Spleen (tissue), 11 donors: Measurements from ENCODE around the gene CD4. TPM values are rescaled to one million over a fixed set of nuclear protein-coding genes. Genes with fewer than 3 reads are reported as not detected.

Experiments
- DNase-seq: peaks from one replicate; pipeline ENCODE4 v3.0.0-alpha.2; 2020
- H3K27ac ChIP-seq, 8 donors: fragments of 200-600 bp; sonication (generic) in 7 of 8; 1 replicate in 4 of 8; 2 replicates in 4 of 8; pipeline versions ENCODE4 v1.5.0 to v1.8.0; 2016 to 2021; ENCODE audit warnings: inconsistent platforms in 4 of 8, mild to moderate bottlenecking in 4 of 8, moderate library complexity in 1 of 8
- H3K27me3 ChIP-seq, 7 donors: fragments of 200-600 bp; sonication (generic) in 6 of 7; replicated peaks in 1 of 7; 1 replicate in 4 of 7; 2 replicates in 3 of 7; pipeline versions ENCODE4 v1.5.0 to v1.8.0; 2016 to 2021; ENCODE audit warnings: inconsistent platforms in 3 of 7, mild to moderate bottlenecking in 1 of 7
- H3K36me3 ChIP-seq, 6 donors: fragments of 200-600 bp; sonication (generic) in 5 of 6; 1 replicate in 4 of 6; 2 replicates in 2 of 6; pipeline versions ENCODE4 v1.5.0 to v1.8.0; 2016 to 2021; ENCODE audit warnings: inconsistent platforms in 2 of 6
- H3K4me1 ChIP-seq, 6 donors: fragments of 200-600 bp; sonication (generic) in 5 of 6; 1 replicate in 3 of 6; 2 replicates in 3 of 6; pipeline versions ENCODE4 v1.5.0 to v1.8.0; 2016 to 2021; ENCODE audit warnings: inconsistent platforms in 3 of 6
- H3K4me3 ChIP-seq, 8 donors: fragments of 200-600 bp; sonication (generic) in 7 of 8; 1 replicate in 4 of 8; 2 replicates in 4 of 8; pipeline versions ENCODE4 v1.5.0 to v1.8.0; 2016 to 2021; ENCODE audit warnings: inconsistent platforms in 4 of 8, mild to moderate bottlenecking in 4 of 8, moderate library complexity in 2 of 8
- H3K9me3 ChIP-seq, 8 donors: fragments of 200-600 bp; sonication (generic) in 7 of 8; 1 replicate in 4 of 8; 2 replicates in 4 of 8; pipeline versions ENCODE4 v1.5.0 to v1.8.0; 2016 to 2021; ENCODE audit warnings: inconsistent platforms in 4 of 8
- CTCF ChIP-seq, 11 experiments: fragments of 200-600 bp in 7 of 11; fragments of 450-650 bp in 4 of 11; sonication (generic) in 4 of 11; IDR thresholded peaks in 8 of 11; conservative IDR thresholded peaks in 3 of 11; 1 replicate in 7 of 11; 2 replicates in 4 of 11; pipeline versions ENCODE4 v1.4.0 to v1.8.0; 2016 to 2021; ENCODE audit warnings: antibody characterized with exemption in 11 of 11, inconsistent platforms in 4 of 11, mild to moderate bottlenecking in 1 of 11
- POLR2A ChIP-seq, 3 donors: fragments of 450-650 bp; IDR thresholded peaks; one replicate each; pipeline ENCODE4 v1.5.1; 2017; ENCODE audit warnings: antibody characterized with exemption in 3 of 3, mild to moderate bottlenecking in 1 of 3
- POLR2AphosphoS5 ChIP-seq, 3 donors: sonication (generic); formaldehyde crosslinking; IDR thresholded peaks; one replicate each; pipeline ENCODE4 v1.5.1; 2017; ENCODE audit warnings: antibody characterized with exemption in 3 of 3
- WGBS, 5 donors: extraction: QIAGEN DNeasy Blood & Tissue Kit in 3 of 5; methylation state at CpG; one replicate each; pipeline versions ENCODE4 v1.1.5 to v1.1.7; 2013 to 2018; 5-methylcytosine and 5-hydroxymethylcytosine counted together
- intact Hi-C: fragments of 100-400 bp; cut with DNase I; formaldehyde crosslinking; loops from one replicate; pipeline ENCODE4 v1.15.0; 2023; ENCODE audit warnings: low total_unique reads
- polyA plus RNA-seq, 3 donors: library from polyadenylated mRNA; stranded (reverse); fragments of 200-250 nt; gene quantifications; one replicate each; pipeline ENCODE4 v1.2.1, GENCODE V29; 2013
- total RNA-seq, 7 donors: library from RNA; depleted of rRNA in 3 of 7; stranded (reverse); fragments of >200 nt in 3 of 7; fragmentation: NEBNext Ultra II Directional in 4 of 7; extraction: Animal tissue kit (Norgen Biotek cat#: 25700) in 4 of 7; gene quantifications; one replicate each; pipeline versions ENCODE4 v1.1.0 to v1.2.1, GENCODE V29; 2016 to 2021
- donor health status: healthy with polysubstance abuse.
- donor health status: DM: no; HTN: no; CAD: no; lungs with moderate emphysema.
- donor health status: DM: no; HTN: no; CAD: no.
- donor health status: Bipolar disorder and iron deficiency.
- donor health status: healthy.
- donor health status: DM: no; HTN: no; CAD: no.
- donor health status: DM: yes; HTN: yes; CAD: no.

CD4 gene
- total and polyA plus RNA-seq, 10 donors, result 21.8 to 207 (median 151) TPM

DNA sequence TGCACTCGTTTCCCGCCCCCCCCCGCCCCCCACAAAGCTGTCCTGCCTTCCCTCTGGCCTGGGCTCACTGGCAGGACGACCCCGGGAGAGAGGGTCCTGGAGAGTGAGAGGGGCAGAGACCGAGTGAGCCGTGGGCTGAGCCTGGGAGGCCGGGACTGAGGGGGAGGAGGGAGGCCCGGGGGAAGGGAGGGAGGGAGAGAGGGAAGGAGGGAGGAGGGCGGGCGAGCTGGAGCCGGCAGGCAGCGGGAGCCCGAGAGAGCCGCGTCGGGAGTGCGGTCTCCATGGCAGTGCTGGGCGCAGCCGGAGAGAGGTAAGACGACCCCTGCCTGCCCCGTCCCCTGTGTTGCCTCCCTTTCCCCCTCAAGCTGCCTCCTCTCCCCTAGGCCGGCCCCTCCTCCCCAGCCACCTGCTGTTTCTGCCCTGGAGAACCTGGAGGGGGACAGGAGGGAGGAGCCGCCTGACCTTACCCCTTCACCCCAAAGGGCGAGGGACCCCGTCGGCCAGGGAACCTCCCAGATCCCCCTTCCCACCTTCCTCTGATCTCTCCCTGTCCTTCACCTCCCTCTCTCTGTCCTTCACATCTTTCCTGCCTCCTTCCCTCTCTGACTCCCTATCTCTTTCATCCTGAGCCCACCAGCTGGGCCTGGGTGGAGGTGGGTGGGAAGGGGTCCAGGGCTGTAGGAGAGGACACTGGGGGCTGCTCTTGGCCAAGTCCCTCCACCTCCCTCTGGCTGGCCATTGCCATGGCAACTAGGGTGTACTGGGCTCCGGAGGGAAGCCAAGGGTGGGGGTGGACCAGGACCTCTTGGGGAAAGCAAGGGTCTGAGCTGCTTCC, 32.5 kb downstream of the CD4 start, which contains the start of gene GPR162:
Gene GPR162, plus strand, starts transcription at position 231 of the 835 bp plus-strand sequence. CDS start 2,078 bp downstream, outside the sequence.
- TF ChIP-seq CTCF (IDR thresholded peaks at IDR 0.05 in 8 of 11, conservative IDR thresholded peaks at IDR 0.05 in 3 of 11), result no peak
- no peak for TF ChIP-seq POLR2A (IDR thresholded peaks at IDR 0.05)
- TF ChIP-seq POLR2AphosphoS5 (IDR thresholded peaks at IDR 0.05), result no peak
- H3K9me3 ChIP-seq, result no peaks in the 10 kb centered on the region
- H3K4me1 ChIP-seq, result peaks cover 0 to 42% (median 26%) of the 10 kb centered on the region in 6 donors
- H3K4me3 ChIP-seq, result peak within 1 kb of the TSS in 5 of 8 donors; percentile 4 to 63 (median 31)
- 3 to 8% (median 4%) methylated on average over 18 to 28 of the region's 28 CpGs for WGBS, 5 donors
- H3K27ac ChIP-seq, result peak within 1 kb of the TSS in 5 of 8 donors; percentile 25 to 69 (median 55)
- peaks cover 0 to 27% (median 3%) of the 10 kb centered on the region in 6 donors for H3K36me3 ChIP-seq
- DNase-seq, result no peak
- H3K27me3 ChIP-seq, result peaks cover 0 to 75% (median 32%) of the 10 kb centered on the region in 7 donors
- intact Hi-C loops, result loop anchor here (10.0 kb wide), 1 partner anchor 67 kb away; the partner anchor contains the start of gene MLF2

DNA sequence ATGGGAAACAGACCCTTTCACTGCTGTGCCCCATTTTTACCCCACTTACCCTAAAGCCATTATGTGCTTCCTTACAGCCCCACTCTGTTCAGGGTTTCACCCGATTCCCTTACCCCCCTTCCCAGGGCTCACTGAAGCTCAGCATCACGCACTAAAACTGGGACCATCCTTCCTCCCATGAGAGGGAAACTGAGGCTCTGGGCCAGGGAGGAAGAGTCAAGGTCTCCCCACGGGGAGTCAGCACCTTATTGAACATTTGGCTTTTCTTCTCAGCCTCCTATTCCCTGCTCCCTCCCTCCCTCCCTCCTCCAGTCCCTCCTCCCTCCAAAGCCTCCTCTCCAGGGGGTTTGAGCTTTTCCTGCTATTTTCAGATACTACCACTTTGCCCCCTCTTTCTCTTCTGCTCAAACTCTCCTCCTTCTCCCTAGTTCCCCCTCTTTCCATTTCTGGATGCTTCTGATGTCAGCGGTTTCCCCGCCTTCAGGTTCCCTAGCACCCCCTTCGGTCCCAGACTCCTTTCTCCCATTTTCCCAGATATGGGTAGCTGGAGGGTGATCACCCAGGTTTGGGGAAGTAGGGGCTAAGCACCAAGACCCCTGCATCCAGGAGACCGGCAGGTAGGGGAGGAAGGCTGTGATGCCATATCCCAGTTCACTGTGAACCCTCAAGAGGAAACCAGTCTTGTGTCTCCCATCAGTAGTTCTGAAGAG, 33.3 kb downstream of the CD4 start:
- DNase-seq, result no peak
- WGBS, 5 donors, result 72 to 83% (median 80%) methylated on average over 7 of the region's 7 CpGs
- H3K4me3 ChIP-seq, result peak overlapping the region in 1 of 8 donors; percentile 63
- peaks cover 4 to 50% (median 32%) of the 10 kb centered on the region in 6 donors for H3K4me1 ChIP-seq
- peaks cover 0 to 20% (median 0%) of the 10 kb centered on the region in 6 donors for H3K36me3 ChIP-seq
- peaks cover 0 to 83% (median 38%) of the 10 kb centered on the region in 7 donors for H3K27me3 ChIP-seq
- TF ChIP-seq POLR2A (IDR thresholded peaks at IDR 0.05) (no peak), POLR2AphosphoS5 (IDR thresholded peaks at IDR 0.05) (no peak), CTCF (IDR thresholded peaks at IDR 0.05 in 8 of 11, conservative IDR thresholded peaks at IDR 0.05 in 3 of 11) (no peak)
- no peaks in the 10 kb centered on the region for H3K9me3 ChIP-seq
- H3K27ac ChIP-seq, result no peak overlapping the region
- intact Hi-C loops, result loop anchor here (10.0 kb wide), 1 partner anchor 68 kb away; the partner anchor contains the start of gene MLF2

DNA sequence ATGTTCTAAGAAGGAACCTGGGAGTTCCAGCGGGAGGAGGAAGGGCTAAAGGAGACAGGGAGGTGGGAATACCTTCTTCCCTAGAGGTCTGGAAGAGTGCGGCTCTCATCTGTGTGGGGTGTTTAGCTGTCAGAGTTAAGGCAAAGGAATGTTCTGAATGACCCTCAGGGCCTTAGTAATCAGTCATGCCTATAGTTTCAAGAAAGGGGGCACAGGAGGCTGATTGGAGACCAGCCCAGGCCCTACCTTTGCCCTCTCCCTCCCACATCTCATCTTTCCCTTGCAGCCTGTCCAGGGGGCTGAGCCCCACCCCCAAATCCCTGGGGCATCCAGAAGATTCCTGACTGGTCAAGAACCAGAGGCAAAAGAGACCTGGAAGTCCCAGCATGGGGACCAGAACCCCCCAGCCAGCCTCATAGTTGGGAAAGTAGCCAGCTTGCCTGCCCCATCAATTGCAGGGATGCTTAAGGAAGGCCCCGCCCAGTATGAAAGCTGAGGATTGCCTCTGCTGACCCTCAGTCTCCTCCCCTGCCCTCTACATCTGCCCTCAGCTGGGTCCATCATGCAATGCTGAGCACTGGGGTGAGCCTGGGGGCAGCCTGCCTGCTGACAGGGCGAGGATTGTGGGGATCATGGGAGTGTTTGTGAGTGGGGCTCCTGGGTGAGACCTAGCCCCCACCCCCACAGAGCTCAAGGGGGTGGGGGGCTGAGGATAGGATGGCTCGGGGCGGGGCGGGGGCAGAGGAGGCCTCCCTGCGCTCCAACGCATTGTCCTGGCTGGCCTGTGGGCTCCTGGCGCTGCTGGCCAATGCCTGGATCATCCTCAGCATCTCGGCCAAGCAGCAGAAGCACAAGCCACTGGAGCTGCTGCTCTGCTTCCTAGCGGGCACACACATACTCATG, 34.1 kb downstream of the CD4 start:
- Histone ChIP-seq H3K27me3 (peaks cover 0 to 92% (median 41%) of the 10 kb centered on the region in 7 donors), H3K9me3 (no peaks in the 10 kb centered on the region), H3K4me3 (no peak overlapping the region), H3K36me3 (peaks cover 0 to 11% (median 0%) of the 10 kb centered on the region in 6 donors), H3K4me1 (peaks cover 4 to 57% (median 39%) of the 10 kb centered on the region in 6 donors), H3K27ac (no peak overlapping the region)
- TF ChIP-seq POLR2A (IDR thresholded peaks at IDR 0.05) (no peak), POLR2AphosphoS5 (IDR thresholded peaks at IDR 0.05) (no peak), CTCF (IDR thresholded peaks at IDR 0.05 in 8 of 11, conservative IDR thresholded peaks at IDR 0.05 in 3 of 11) (no peak)
- no peak for DNase-seq
- intact Hi-C loops, result loop anchor here (10.0 kb wide), 1 partner anchor 69 kb away; the partner anchor contains the start of gene MLF2
- WGBS, 5 donors, result 71 to 88% (median 81%) methylated on average over 10 to 12 of the region's 12 CpGs
